NCI-H82 treated with DMSO at 0.1 percent for 48 hours (cell line): ENCODE measurements around the gene ARSK.

Experiments used
- DNase-seq: peaks from one replicate; lab custom pipeline; 2025; ENCODE audit not compliant: unreplicated experiment; lab: John Stamatoyannopoulos, UW

Gene ARSK, protein sequence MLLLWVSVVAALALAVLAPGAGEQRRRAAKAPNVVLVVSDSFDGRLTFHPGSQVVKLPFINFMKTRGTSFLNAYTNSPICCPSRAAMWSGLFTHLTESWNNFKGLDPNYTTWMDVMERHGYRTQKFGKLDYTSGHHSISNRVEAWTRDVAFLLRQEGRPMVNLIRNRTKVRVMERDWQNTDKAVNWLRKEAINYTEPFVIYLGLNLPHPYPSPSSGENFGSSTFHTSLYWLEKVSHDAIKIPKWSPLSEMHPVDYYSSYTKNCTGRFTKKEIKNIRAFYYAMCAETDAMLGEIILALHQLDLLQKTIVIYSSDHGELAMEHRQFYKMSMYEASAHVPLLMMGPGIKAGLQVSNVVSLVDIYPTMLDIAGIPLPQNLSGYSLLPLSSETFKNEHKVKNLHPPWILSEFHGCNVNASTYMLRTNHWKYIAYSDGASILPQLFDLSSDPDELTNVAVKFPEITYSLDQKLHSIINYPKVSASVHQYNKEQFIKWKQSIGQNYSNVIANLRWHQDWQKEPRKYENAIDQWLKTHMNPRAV

DNA sequence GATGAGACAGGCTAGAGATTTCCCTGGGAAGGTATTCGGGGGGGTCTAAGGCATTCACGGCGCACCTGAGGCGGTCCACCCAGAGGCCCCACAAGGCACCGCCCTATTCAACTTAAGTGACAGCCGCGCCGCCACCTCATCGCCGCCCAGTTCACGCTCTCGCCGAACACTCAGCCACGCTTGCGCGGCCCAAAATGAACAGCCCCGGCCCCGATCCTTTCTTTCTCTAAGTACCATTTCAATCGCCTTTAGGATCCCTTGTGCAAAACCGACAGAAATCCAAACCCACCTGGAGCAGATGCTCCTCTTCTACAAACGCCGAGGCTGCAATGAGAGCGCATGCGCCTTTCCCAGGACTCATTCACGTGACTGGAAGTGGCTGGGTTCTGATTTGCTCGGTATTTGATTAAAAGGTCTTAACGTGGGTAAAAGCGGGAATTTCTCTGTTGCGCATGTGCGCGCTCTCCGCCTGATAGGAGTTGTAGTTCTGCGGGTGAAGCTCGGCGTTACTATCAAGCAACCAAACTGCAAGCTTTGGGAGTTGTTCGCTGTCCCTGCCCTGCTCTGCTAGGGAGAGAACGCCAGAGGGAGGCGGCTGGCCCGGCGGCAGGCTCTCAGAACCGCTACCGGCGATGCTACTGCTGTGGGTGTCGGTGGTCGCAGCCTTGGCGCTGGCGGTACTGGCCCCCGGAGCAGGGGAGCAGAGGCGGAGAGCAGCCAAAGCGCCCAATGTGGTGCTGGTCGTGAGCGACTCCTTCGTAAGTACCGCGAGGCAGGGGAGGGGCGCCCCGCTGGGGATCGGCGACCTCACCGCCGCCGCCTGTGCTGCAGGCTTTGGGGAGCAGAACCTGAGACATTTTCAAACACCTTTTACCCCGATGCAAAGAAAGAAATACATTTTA is at the start of gene ARSK, which contains the start of gene SKIC3:
Gene ARSK (plus strand): TSS at position 455 of the 902 bp plus-strand sequence. CDS start 178 bp downstream, at position 633.
Gene SKIC3 (minus strand): TSS at position 331 of the 902 bp plus-strand sequence. CDS start 7,827 bp downstream, outside the sequence.
- DNase-seq, result peak; percentile 97

DNA sequence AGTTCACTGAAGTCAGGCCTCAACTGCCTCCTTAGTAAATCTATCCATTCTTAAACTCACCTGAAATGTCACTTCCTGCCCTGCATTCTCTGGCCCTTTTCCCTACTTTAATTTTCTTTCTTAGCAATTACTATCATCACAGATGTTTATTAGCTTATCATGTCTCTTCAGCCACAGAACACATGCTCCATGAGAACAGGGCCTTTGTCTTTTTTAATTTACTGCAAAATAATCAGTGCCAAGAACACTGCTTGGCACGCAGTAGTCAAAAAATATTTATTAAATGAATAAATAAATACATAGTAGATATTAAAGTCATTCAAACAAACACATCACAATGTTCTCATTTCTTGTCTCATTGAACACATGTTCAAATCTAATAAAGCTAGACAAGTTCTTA is 46.4 kb upstream of the ARSK start:
- DNase-seq, result no peak

GRCh38 chr5:95511606-95512005 is 43.3 kb upstream of the ARSK start:
- DNase-seq, result no peak

DNA sequence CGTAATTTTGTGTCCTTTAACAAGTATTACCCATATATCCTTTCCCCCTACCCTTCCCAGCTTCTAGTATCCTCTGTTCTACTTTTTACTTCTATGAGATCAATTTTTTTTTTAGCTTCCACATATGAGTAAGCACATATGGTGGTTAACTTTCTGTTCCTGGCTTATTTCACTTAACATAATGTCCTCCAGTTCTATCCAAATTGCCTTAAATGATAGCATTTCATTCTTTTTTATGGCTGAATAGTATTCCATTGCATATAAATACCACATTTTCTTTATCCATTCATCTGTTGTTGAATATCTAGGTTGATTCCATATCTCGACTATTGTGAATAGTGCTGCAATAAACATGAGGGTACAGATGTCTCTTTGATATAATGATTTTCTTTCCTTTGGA is 36.5 kb upstream of the ARSK start:
- DNase-seq, result no peak

DNA sequence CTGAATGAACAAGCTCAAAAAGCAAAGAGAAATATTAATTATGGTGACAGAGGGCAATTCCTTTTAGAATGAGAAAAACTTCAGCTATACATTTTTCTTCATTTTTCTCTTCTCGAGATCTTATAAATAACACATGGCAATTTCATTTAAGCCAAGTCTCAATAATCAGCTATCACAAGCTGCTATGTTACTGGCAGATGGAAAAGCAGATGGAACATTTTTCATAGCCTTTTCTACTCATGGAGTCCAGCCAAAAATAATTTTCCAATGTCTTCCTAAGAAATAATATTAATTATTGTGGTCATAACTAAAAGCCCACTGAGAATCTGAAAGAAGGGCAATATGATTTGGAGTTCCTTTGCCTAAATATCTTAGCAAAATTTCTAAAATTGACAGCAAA is 35.8 kb upstream of the ARSK start:
- no peak for DNase-seq

- no peak for DNase-seq
Observed at GRCh38 chr5:95519681-95520080, 35.2 kb upstream of the ARSK start.

GRCh38 chr5:95520206-95520605 is 34.7 kb upstream of the ARSK start:
- no peak for DNase-seq

DNA sequence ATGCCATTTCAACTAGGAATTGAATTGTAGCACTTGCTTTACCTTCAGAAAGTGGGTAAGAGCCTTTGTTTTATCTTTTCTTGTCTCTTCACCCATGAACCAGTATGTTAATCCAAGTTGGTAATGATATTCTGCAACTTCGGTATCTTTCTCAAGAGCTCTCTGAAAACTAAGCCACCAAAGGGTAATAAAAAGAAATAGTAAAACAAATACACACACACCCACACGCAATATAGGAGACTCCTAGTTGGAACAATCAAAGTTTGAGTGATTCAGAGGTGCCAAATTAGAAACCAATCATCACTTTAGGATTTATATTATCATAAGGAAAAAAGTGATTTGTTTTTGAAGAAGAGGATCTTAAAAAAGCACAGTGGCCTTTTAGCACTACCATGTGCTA is 30.5 kb upstream of the ARSK start:
- DNase-seq, result no peak

- DNase-seq, result no peak
Observed at GRCh38 chr5:95526871-95527270, 28.0 kb upstream of the ARSK start.

GRCh38 chr5:95528565-95528964 is 26.3 kb upstream of the ARSK start:
- no peak for DNase-seq

DNA sequence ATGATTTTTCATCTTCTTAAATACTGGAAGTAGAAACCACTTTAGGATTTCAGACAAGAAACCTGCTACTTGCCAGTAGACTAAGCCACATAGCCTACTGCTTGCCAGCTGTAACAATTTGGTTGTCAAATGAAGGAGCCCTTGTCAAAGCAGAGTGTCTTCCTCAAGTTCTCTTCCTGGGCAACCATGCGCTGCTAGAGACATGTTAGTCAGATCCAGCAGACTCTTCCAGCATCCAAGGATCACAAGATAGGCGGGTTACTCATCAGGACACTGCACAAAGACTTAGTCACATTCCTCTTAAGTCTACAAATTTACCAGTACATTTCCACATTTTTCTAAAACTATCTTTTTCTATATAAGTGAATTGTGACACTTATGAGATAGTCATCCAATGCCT is 24.5 kb upstream of the ARSK start:
- DNase-seq, result no peak

GRCh38 chr5:95531491-95531890 is 23.4 kb upstream of the ARSK start:
- DNase-seq, result no peak

DNA sequence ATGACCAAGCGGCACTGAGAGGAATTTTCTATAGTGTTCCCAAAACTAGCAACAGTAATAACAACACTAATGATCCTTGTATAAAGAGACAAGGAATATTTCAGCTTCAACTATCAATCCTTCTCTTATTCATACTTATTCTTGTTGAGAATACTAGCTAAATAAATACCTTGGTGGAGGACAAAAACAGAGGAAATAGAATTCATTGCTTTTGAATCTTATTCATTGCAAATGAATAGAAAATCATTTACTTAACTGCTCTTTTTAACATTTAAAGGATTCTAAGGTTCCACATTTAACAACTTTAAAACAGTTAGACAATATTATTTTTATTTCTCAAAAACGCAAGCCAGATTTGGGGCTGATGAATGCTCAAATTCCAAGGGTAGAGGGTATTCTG is 22.5 kb upstream of the ARSK start:
- DNase-seq, result no peak

- DNase-seq, result no peak
Observed at GRCh38 chr5:95533106-95533505, 21.8 kb upstream of the ARSK start.

GRCh38 chr5:95533761-95534160 is 21.1 kb upstream of the ARSK start:
- DNase-seq, result no peak

DNA sequence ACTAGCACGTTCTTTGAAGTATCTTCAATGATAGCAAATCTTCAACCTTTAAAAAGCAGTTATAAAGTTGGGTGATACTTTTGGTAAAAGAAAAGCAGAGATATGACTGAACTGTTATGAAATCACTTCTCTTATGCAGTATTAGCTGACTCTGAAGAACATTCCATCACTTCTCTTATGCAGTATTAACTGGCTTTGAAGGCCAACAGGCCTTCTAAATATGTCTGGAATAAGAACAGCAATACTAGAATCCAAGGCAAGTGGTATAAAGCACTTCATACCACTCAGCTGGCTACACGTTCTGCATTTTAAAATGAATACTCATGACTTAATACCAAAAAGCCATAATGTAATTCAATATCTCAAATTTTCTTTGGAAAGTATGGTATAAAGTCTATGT is 17.4 kb upstream of the ARSK start:
- no peak for DNase-seq

DNA sequence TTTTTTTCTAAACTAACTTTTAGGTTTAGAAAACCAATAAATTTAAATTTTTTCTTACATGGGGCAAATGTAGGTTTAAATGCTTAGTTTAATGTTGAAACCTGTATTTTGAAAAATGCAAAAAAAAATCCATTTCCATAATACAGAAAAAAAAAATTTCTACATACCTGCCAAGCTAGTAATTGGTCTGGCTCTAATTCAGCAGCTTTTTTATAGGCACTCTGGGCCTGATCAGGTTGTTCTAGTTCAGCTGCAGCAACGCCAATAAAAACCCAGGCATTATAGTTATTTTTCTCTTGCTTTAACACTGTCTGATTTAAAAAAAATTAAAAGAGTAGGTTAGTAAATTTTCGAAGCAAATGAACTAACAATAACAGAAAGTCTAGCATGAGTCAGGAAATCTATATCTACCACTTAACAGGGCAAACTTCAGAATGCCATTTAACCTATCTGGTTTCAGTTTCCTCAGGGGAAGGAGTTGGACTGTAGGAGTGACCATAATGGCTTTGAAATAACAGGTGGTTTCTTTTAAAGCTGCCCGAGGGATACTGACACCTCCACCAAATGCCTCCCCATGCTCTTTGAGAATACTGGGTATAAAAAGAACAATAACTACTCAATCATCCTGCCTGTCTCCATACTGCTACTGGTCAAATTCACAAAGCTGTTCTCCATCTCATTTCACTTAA is 11.7 kb upstream of the ARSK start:
- no peak for DNase-seq

DNA sequence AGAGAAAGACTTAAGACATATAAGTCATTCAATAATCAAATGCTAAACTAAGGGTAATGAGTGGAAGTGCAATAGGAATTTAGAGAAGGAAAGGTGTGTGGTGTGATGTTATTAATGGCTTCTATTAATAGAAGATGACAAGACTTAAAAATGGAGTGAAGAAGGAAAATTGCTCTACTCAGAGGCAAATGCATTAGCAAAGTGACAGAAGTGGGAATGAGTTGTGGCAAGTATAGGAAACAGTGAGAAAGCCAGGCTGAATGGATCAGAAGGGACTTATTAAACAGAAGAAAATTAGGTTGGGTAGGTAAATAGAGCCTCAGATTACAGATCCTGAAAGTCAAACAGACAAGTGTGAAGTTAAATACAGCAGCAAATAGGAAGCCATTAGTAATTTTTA is 5.9 kb upstream of the ARSK start:
- no peak for DNase-seq

GRCh38 chr5:95554331-95554646 is 612 bp upstream of the ARSK start:
- no peak for DNase-seq

DNA sequence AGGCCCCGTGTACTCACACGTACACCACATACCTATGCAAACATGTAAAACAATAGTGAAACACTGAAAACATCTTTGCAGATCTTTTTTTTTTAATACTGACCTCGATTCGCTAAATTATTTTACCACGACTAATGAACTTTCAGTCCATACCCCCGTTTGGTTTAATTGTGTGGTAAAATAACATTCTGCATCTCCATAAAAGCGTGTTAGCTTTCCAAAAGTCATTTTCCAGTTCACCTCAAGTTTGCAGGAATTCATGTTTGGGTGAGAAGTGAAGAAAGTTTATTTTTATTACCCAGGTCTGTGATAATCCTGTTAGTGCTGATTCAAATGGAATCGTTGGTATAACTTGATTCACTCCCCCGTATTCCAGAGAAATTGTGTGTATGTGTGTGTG is 652 bp downstream of the ARSK start:
- no peak for DNase-seq

DNA sequence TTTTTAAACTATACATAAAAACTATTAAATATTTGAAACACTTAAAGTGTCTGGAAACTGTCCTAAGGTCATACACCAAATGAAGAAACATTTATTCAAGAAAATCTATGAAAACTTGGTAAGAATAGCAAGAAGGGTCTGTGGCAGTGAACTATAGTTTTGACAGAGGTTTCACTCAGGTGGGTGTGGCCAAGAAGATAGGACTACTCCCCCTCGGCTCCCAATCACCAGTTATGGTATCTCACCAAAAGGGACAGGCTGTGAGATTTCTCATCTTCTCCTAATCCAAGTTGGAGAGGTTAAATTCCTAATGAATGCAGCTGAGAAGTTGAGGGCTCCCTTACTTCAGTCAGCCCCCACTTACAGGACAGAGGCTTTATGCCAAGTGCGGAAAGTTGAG is 2.9 kb downstream of the ARSK start:
- DNase-seq, result no peak
